Measurements from ENCODE around the gene DTD1. TPM values are rescaled to one million over a fixed set of nuclear protein-coding genes. Genes with fewer than 3 reads are reported as not detected.
A peak's percentile ranks its signal among the peaks of the same experiment; 100 is the strongest.

DTD1 gene
- total RNA-seq (2014; rRNA removed; shearing (Covaris generic)): 65.4 and 66.2 TPM in 2 replicates

DNA sequence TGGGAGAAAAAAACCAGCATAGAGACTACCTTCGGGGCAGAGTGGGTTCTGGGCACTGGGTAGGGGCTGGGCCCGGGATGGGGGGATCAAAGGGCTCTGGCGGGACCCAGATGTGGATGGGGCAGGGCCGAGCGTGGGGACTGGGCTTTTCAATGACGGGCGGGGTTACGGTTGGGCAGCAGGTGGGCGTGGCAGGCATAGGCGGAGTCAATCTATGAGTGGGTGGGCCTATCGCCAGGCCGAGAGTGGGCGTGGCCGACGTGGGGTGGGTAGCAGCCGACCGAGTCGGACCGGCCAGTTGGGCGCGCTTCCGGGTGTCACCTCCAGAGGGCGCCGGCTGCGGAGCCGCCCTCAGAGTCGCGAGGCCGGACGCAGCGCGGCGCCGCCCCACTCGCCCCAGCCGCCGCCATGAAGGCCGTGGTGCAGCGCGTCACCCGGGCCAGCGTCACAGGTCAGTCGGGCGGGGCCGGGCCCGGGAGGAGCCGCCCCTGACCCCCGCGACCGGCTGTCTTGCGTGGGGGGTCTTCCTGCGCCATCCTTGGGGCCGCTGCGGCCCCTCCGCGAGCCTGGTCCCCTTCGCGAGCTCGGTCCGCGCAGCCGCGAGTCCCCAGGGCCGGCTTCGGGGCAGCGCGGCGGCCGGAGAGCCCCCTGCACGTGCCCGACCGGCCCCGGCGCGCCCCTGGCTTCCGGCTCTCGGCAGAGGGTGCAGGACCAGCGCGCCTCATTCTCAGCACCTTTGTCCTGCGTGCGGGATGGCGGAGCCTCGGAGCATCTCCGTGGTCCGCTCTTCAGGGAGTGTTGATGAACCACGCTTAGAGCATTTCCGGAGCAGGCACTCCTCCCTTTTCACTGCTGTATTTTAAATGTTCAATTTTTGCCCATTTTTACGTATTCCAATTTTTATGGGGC, at the start of gene DTD1:
Gene DTD1, plus strand, starts transcription at position 390 of the 909 bp plus-strand sequence. Its CDS starts 19 bp downstream, at position 409.
- peak within 1 kb of the TSS; percentile 4; the same call in 1 of the 2 replicates for H3K27ac ChIP-seq

GRCh38 chr20:18541741-18542140, 46.1 kb upstream of the DTD1 start:
- H3K27me3 ChIP-seq: no peaks in the 10 kb centered on the region
- H3K36me3 ChIP-seq: peaks cover 20% of the 10 kb centered on the region
- no peak overlapping the region for H3K27ac ChIP-seq
- H3K9me3 ChIP-seq (replicated peaks): no peaks in the 10 kb centered on the region
- no peak for DNase-seq
- no peaks in the 10 kb centered on the region for H3K4me1 ChIP-seq
- no peak overlapping the region for H3K4me3 ChIP-seq

More for the DNA sequence above, at the start of gene DTD1:
- Histone ChIP-seq H3K4me3 (peak within 1 kb of the TSS; percentile 67), H3K36me3 (no peaks in the 10 kb centered on the region), H3K4me1 (no peaks in the 10 kb centered on the region), H3K9me3 (replicated peaks) (no peaks in the 10 kb centered on the region), H3K27me3 (no peaks in the 10 kb centered on the region)
- DNase-seq: peak; percentile 95 to 96

GRCh38 chr20:18543216-18543615, 44.6 kb upstream of the DTD1 start:
- H3K9me3 ChIP-seq (replicated peaks): no peaks in the 10 kb centered on the region
- H3K4me3 ChIP-seq: no peak overlapping the region
- no peaks in the 10 kb centered on the region for H3K27me3 ChIP-seq
- H3K36me3 ChIP-seq: peaks cover 18% of the 10 kb centered on the region
- H3K4me1 ChIP-seq: no peaks in the 10 kb centered on the region
- DNase-seq: no peak
- no peak overlapping the region for H3K27ac ChIP-seq

GRCh38 chr20:18543932-18544331, 43.9 kb upstream of the DTD1 start:
- no peak for DNase-seq
- Histone ChIP-seq H3K27me3 (no peaks in the 10 kb centered on the region), H3K4me1 (no peaks in the 10 kb centered on the region), H3K36me3 (peaks cover 21% of the 10 kb centered on the region), H3K4me3 (no peak overlapping the region), H3K27ac (no peak overlapping the region), H3K9me3 (replicated peaks) (no peaks in the 10 kb centered on the region)

- Histone ChIP-seq H3K27ac (no peak overlapping the region), H3K4me3 (no peak overlapping the region), H3K9me3 (replicated peaks) (no peaks in the 10 kb centered on the region), H3K36me3 (peaks cover 31% of the 10 kb centered on the region), H3K27me3 (no peaks in the 10 kb centered on the region), H3K4me1 (no peaks in the 10 kb centered on the region)
- no peak for DNase-seq
Measured at GRCh38 chr20:18545566-18545965, 42.3 kb upstream of the DTD1 start.

- peaks cover 28% of the 10 kb centered on the region for H3K36me3 ChIP-seq
- H3K4me3 ChIP-seq: no peak overlapping the region
- no peaks in the 10 kb centered on the region for H3K27me3 ChIP-seq
- no peaks in the 10 kb centered on the region for H3K4me1 ChIP-seq
- H3K9me3 ChIP-seq (replicated peaks): no peaks in the 10 kb centered on the region
- H3K27ac ChIP-seq: no peak overlapping the region
- DNase-seq: no peak
Measured at GRCh38 chr20:18548465-18548864, 39.4 kb upstream of the DTD1 start.

DNA sequence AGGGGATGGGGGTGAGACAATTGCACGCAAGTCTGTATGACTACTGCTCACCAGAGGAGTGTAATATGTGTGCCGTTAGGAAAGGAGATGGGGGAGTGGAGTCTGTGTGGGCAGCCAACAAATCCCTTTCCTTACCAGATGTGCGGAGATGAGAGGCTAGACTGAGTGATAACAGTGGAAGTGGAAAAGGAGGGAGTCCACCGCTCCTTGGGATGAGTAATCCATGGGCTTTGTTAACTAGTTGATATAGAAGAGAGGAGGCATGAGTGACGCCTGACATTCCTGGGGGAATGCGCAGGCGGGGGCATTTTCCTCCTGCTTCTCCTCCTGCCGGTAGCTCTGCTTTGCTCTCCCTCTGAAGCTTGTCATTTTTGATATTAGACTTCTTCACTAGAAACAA, 34.1 kb upstream of the DTD1 start:
- Histone ChIP-seq H3K4me1 (no peaks in the 10 kb centered on the region), H3K36me3 (peaks cover 31% of the 10 kb centered on the region), H3K27me3 (no peaks in the 10 kb centered on the region), H3K9me3 (replicated peaks) (no peaks in the 10 kb centered on the region), H3K4me3 (no peak overlapping the region), H3K27ac (no peak overlapping the region)
- DNase-seq: no peak

- peak; percentile 91 to 93 for DNase-seq
Measured at GRCh38 chr20:18566892-18567738, 20.7 kb upstream of the DTD1 start, which contains the start of gene SMIM26. Gene SMIM26 (plus strand): TSS chr20:18567432. CDS start chr20:18567479, 47 bp downstream.

GRCh38 chr20:18567739-18568091, 20.1 kb upstream of the DTD1 start:
- no peaks in the 10 kb centered on the region for H3K4me1 ChIP-seq
- H3K36me3 ChIP-seq: peaks cover 5% of the 10 kb centered on the region
- DNase-seq: no peak
- peak overlapping the region; percentile 59 for H3K27ac ChIP-seq
- peak overlapping the region; percentile 73 for H3K4me3 ChIP-seq
- H3K27me3 ChIP-seq: no peaks in the 10 kb centered on the region
- no peaks in the 10 kb centered on the region for H3K9me3 ChIP-seq (replicated peaks)

More at GRCh38 chr20:18566892-18567738, 20.7 kb upstream of the DTD1 start, which contains the start of gene SMIM26:
- peaks cover 5% of the 10 kb centered on the region for H3K36me3 ChIP-seq
- peak within 1 kb of the TSS; percentile 59 for H3K27ac ChIP-seq
- H3K4me3 ChIP-seq: peak within 1 kb of the TSS; percentile 73
- H3K27me3 ChIP-seq: no peaks in the 10 kb centered on the region
- no peaks in the 10 kb centered on the region for H3K4me1 ChIP-seq
- no peaks in the 10 kb centered on the region for H3K9me3 ChIP-seq (replicated peaks)

DNA sequence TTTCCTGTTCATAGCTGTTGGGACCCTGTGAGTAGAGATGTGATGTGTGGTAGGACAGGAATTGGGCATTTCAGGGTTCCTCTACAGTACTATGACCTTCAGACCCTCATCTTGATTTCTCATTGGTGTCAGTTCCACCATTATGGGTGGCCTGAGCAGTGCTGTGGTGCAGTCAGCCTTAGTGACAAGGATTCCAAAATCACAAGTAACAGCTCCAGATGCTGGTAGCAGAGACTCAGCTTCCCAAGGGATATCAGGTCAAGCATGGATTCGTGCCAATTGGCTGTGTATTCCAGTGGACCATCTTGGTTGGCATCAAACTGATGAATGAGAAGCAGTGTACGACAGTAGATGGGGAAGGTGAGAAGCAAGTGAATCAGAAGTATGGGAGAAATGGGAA, 16.8 kb upstream of the DTD1 start:
- no peak for DNase-seq
- H3K36me3 ChIP-seq: peaks cover 5% of the 10 kb centered on the region
- no peak overlapping the region for H3K4me3 ChIP-seq
- H3K27ac ChIP-seq: no peak overlapping the region
- no peaks in the 10 kb centered on the region for H3K9me3 ChIP-seq (replicated peaks)
- H3K4me1 ChIP-seq: no peaks in the 10 kb centered on the region
- H3K27me3 ChIP-seq: no peaks in the 10 kb centered on the region

DNA sequence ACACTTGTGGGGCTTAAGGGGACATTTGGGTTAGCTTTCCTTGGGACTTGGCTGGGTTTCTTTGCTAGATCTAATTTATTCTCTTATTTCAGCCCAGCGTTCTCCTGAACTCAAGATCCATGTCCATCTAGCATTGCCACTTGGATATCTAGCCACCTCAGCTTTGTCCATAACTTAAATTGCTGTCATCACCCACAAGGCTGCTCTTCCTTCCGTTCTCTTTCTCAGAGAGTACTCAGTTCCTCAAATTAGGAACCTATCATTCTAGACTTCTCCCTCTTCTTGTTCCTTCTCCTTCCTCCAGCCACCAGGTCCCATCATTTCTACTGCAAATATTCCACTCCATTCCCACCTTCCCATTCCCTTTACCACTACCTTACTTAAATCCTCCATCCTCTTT, 16.3 kb upstream of the DTD1 start:
- H3K4me1 ChIP-seq: no peaks in the 10 kb centered on the region

GRCh38 chr20:18577942-18578341, 9.9 kb upstream of the DTD1 start:
- Histone ChIP-seq H3K36me3 (no peaks in the 10 kb centered on the region), H3K4me1 (no peaks in the 10 kb centered on the region), H3K4me3 (no peak overlapping the region), H3K27ac (no peak overlapping the region), H3K9me3 (replicated peaks) (no peaks in the 10 kb centered on the region), H3K27me3 (no peaks in the 10 kb centered on the region)
- DNase-seq: no peak

More for the DNA sequence above, 16.3 kb upstream of the DTD1 start:
- no peaks in the 10 kb centered on the region for H3K9me3 ChIP-seq (replicated peaks)
- DNase-seq: no peak
- H3K27ac ChIP-seq: no peak overlapping the region
- no peak overlapping the region for H3K4me3 ChIP-seq
- H3K36me3 ChIP-seq: peaks cover 5% of the 10 kb centered on the region
- no peaks in the 10 kb centered on the region for H3K27me3 ChIP-seq

- Histone ChIP-seq H3K27me3 (no peaks in the 10 kb centered on the region), H3K4me1 (no peaks in the 10 kb centered on the region), H3K4me3 (no peak overlapping the region), H3K9me3 (replicated peaks) (no peaks in the 10 kb centered on the region), H3K36me3 (no peaks in the 10 kb centered on the region), H3K27ac (no peak overlapping the region)
- no peak for DNase-seq
Measured at GRCh38 chr20:18578581-18578980, 9.3 kb upstream of the DTD1 start.

- no peaks in the 10 kb centered on the region for H3K36me3 ChIP-seq
Measured at GRCh38 chr20:18580012-18580411, 7.8 kb upstream of the DTD1 start.

DNA sequence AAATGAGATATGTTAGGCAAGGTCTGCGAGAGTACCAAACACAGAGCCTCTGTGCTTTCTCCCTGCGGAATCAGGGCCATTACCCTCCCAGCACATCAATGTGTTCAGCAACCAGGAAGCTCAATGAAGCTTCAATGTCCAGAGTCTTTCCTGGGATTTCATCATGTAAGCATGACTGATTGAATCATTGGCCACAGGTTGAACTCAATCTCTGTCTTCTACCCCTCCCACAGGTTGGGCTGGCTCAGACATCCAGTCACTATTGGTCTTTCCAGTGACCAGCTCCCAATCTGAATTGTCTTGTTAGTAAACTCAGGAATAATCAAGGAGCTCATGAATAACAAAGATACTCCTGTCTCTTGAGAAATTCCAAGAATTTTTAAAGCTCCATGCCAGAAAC, 2.7 kb upstream of the DTD1 start:
- Histone ChIP-seq H3K9me3 (replicated peaks) (no peaks in the 10 kb centered on the region), H3K27me3 (no peaks in the 10 kb centered on the region), H3K4me3 (no peak overlapping the region), H3K4me1 (no peaks in the 10 kb centered on the region), H3K36me3 (no peaks in the 10 kb centered on the region), H3K27ac (no peak overlapping the region)
- peak in 1 of 2 experiments; percentile 30 for DNase-seq

More at GRCh38 chr20:18580012-18580411, 7.8 kb upstream of the DTD1 start:
- no peak for DNase-seq
- H3K27ac ChIP-seq: no peak overlapping the region
- H3K4me1 ChIP-seq: no peaks in the 10 kb centered on the region
- no peak overlapping the region for H3K4me3 ChIP-seq
- no peaks in the 10 kb centered on the region for H3K27me3 ChIP-seq
- no peaks in the 10 kb centered on the region for H3K9me3 ChIP-seq (replicated peaks)

Measured in SJCRH30 (cell line).